ENCODE data around the gene FBXW11.

DNA sequence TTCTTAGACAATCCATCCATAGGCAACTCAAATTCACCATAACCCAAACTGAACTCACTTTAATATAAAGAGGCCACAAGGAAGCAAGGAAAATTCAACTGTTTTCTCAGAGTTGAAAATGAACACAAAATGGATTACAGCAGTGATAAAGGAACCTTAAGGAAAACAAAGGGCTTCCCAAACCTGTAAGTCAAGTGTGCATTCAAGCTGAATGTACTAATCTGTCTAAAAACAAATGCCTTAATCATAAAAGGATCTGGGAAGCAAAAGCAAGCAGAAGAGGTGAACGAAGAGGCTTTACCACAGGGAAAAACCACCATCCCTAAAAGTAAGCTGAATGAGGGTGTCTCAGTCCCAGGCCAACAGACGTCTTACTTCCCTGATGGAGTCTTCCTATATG lies 13.6 kb downstream of the FBXW11 start:
- TF ChIP-seq, protein P1, sequence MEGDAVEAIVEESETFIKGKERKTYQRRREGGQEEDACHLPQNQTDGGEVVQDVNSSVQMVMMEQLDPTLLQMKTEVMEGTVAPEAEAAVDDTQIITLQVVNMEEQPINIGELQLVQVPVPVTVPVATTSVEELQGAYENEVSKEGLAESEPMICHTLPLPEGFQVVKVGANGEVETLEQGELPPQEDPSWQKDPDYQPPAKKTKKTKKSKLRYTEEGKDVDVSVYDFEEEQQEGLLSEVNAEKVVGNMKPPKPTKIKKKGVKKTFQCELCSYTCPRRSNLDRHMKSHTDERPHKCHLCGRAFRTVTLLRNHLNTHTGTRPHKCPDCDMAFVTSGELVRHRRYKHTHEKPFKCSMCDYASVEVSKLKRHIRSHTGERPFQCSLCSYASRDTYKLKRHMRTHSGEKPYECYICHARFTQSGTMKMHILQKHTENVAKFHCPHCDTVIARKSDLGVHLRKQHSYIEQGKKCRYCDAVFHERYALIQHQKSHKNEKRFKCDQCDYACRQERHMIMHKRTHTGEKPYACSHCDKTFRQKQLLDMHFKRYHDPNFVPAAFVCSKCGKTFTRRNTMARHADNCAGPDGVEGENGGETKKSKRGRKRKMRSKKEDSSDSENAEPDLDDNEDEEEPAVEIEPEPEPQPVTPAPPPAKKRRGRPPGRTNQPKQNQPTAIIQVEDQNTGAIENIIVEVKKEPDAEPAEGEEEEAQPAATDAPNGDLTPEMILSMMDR (IDR thresholded peaks at IDR 0.05; ENCODE audit: low read depth, low read length, poor library complexity, severe bottlenecking): no peak
- TF ChIP-seq EZH2phosphoT487 (IDR thresholded peaks at IDR 0.05; ENCODE audit: borderline replicate concordance, low read length): no peak
